ENCODE data around the gene POLR3B. TPM values are rescaled to one million over a fixed set of nuclear protein-coding genes. Genes with fewer than 3 reads are reported as not detected.
"Not testable (repeated sequence)": the region's sequence is repeated elsewhere in the genome, so short reads cannot be mapped to it uniquely, and the experiment has no call there.

Gene POLR3B
- total RNA-seq, 4 donors from 2014 or later, result 5.7 to 7.9 (median 6.4) TPM

DNA sequence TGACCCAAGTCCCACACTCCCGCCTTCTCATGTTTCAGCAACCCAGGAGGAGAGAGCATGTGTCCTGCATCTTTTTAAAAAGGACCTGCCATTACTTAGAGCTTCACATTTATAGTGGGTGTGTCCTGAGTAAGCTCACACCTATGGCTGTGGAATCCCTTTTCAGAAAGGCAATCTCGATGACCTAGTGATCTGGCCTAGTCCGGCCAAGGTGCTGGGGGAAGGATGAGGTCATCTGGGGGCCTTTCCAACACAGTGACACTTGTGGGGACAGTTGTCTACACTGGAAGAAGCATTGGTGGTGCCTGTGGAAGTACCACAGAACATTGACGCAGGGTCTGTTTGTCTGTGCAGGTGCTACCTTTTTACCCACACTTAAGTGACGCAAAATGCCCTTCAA is 46.9 kb upstream of the POLR3B start:
- peaks cover 0 to 60% (median 11%) of the 10 kb centered on the region in 3 donors for H3K4me1 ChIP-seq
- no peaks in the 10 kb centered on the region for H3K27me3 ChIP-seq
- H3K4me3 ChIP-seq, result no peak overlapping the region
- no peak for ATAC-seq
- 80% methylated on average over 4 of the region's 5 CpGs; no CpG with 5 or more reads in 1 of the 2 donors for WGBS, 2 donors (ENCODE audit: low coverage in 1 of 2)
- H3K36me3 ChIP-seq, result peaks cover 0 to 42% of the 10 kb centered on the region in 2 donors
- no peak overlapping the region for H3K27ac ChIP-seq
- H3K9me3 ChIP-seq, result no peaks in the 10 kb centered on the region
- TF ChIP-seq EP300 (IDR thresholded peaks at IDR 0.05) (no peak), POLR2A (IDR thresholded peaks at IDR 0.05) (no peak), POLR2AphosphoS5 (IDR thresholded peaks at IDR 0.05) (no peak)
- TF ChIP-seq, protein P1, sequence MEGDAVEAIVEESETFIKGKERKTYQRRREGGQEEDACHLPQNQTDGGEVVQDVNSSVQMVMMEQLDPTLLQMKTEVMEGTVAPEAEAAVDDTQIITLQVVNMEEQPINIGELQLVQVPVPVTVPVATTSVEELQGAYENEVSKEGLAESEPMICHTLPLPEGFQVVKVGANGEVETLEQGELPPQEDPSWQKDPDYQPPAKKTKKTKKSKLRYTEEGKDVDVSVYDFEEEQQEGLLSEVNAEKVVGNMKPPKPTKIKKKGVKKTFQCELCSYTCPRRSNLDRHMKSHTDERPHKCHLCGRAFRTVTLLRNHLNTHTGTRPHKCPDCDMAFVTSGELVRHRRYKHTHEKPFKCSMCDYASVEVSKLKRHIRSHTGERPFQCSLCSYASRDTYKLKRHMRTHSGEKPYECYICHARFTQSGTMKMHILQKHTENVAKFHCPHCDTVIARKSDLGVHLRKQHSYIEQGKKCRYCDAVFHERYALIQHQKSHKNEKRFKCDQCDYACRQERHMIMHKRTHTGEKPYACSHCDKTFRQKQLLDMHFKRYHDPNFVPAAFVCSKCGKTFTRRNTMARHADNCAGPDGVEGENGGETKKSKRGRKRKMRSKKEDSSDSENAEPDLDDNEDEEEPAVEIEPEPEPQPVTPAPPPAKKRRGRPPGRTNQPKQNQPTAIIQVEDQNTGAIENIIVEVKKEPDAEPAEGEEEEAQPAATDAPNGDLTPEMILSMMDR (IDR thresholded peaks at IDR 0.05), result no peak

DNA sequence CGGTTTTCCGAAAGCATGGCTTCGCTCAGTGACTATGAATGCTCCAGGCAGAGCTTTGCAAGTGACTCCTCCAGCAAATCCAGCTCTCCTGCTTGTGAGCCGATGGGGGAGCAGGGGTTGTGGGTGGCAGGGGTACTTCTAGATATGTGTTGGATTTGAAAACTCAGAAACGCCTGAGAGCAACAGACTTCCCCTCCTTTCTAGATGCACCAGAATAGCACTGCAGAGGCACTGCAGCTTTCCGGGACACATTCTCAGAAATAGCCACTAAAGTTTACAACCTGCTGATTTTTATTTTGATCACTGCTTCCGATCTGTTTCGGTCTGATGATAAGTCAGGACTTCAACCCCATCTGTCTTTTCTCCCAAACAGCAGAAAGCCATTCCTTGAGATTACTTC is 46.4 kb upstream of the POLR3B start:
- 33 to 74% methylated on average over 2 to 3 of the region's 8 CpGs for WGBS, 2 donors (ENCODE audit: low coverage in 1 of 2)
- ATAC-seq, result no peak
- Histone ChIP-seq H3K27ac (no peak overlapping the region), H3K36me3 (peaks cover 0 to 47% of the 10 kb centered on the region in 2 donors), H3K4me1 (peaks cover 0 to 55% (median 11%) of the 10 kb centered on the region in 3 donors), H3K27me3 (no peaks in the 10 kb centered on the region), H3K9me3 (no peaks in the 10 kb centered on the region), H3K4me3 (no peak overlapping the region)
- TF ChIP-seq, protein P1 (IDR thresholded peaks at IDR 0.05), result no peak
- TF ChIP-seq POLR2A (IDR thresholded peaks at IDR 0.05) (no peak), EP300 (IDR thresholded peaks at IDR 0.05) (no peak), POLR2AphosphoS5 (IDR thresholded peaks at IDR 0.05) (no peak)

DNA sequence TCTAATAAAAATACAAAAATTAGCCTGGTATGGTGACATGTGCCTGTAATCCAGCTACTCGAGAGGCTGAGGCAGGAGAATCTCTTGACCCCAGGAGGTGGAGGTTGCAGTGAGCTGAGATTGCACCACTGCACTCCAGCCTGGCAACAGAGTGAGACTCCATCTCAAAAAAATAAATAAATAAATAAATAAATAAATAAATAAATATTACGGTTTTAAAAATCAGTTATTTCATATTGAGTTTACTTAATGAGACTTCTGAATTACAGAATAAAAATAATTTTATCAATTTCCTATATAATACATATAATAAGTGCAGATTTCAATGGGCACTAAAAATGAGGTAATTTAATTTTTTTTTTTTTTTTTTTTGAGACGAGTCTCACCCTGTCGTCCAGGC is 44.1 kb upstream of the POLR3B start:
- Histone ChIP-seq H3K4me1 (peaks cover 0 to 39% (median 0%) of the 10 kb centered on the region in 3 donors), H3K36me3 (peaks cover 2 to 69% of the 10 kb centered on the region in 2 donors)
- not testable (repeated sequence) for ATAC-seq, H3K27ac ChIP-seq, H3K9me3 ChIP-seq, H3K4me3 ChIP-seq, H3K27me3 ChIP-seq
- WGBS, 2 donors (ENCODE audit: low coverage in 1 of 2), result 48 to 62% methylated on average over 1 to 3 of the region's 4 CpGs

DNA sequence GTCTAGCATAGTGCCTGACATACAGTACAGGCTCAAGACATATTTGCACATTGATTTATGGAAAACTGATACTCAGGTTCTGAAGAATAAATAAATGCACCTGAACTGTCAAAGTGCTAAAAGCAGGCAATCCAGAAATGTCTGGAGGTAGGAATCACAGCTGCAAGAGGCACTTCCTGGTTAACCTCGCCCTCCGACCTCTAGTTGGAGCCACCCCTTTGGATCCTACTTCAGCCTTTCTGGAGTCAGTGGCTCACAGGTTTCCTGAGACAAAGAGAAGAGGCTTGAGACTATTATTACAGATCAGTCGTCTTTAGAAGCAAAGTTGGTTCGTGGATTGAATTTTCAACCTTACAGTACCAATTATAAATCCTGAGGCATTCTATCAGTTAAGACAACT is 42.0 kb upstream of the POLR3B start:
- H3K4me1 ChIP-seq, result peaks cover 0 to 18% (median 0%) of the 10 kb centered on the region in 3 donors
- H3K4me3 ChIP-seq, result no peak overlapping the region
- ATAC-seq, result no peak
- no peaks in the 10 kb centered on the region for H3K27me3 ChIP-seq
- no peaks in the 10 kb centered on the region for H3K9me3 ChIP-seq
- H3K36me3 ChIP-seq, result peaks cover 8 to 89% of the 10 kb centered on the region in 2 donors
- TF ChIP-seq EP300 (IDR thresholded peaks at IDR 0.05) (no peak), POLR2AphosphoS5 (IDR thresholded peaks at IDR 0.05) (no peak), POLR2A (IDR thresholded peaks at IDR 0.05) (no peak)
- TF ChIP-seq, protein P1 (IDR thresholded peaks at IDR 0.05), result no peak
- H3K27ac ChIP-seq, result no peak overlapping the region
- WGBS, 2 donors (ENCODE audit: low coverage in 1 of 2), result 84 to 91% methylated on average over 4 of the region's 4 CpGs

DNA sequence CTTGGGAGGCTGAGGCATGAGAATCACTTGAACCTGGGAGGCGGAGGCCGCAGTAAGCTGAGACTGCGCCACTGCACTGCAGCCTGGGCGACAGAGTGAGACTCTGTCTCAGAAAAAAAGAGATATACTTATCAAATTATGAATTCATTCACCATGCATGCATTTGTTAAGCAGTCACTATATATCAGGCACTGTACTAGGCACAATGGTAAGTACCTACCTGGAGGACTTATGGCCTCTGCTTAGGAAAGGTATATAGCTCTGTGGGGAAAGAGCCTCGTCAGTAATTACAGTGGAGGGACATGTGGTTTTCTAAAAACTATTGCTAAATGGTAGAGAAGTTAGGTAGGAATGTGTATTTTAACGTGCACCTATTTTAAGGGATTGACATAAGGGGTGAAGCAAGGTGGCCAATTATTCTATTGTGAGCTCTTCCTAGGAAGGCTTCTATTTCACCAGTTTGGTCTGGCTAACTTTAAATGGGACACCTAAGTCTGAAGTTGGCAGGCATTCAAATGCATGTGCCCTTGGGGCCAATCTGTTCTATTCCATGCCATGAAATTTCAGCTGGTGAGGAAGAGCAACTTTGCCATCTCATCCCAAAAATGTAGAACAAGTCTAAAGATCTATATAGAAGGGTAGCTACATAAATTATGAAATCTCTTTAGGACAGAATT is 40.0 kb upstream of the POLR3B start:
- Histone ChIP-seq H3K27me3 (no peaks in the 10 kb centered on the region), H3K36me3 (peaks cover 14 to 95% of the 10 kb centered on the region in 2 donors), H3K4me1 (peaks cover 0 to 6% (median 0%) of the 10 kb centered on the region in 3 donors), H3K9me3 (no peaks in the 10 kb centered on the region), H3K27ac (no peak overlapping the region), H3K4me3 (no peak overlapping the region)
- TF ChIP-seq POLR2A (IDR thresholded peaks at IDR 0.05) (no peak), POLR2AphosphoS5 (IDR thresholded peaks at IDR 0.05) (no peak), EP300 (IDR thresholded peaks at IDR 0.05) (no peak)
- TF ChIP-seq, protein P1 (IDR thresholded peaks at IDR 0.05), result no peak
- WGBS, 2 donors (ENCODE audit: low coverage in 1 of 2), result 57 to 91% methylated on average over 2 to 6 of the region's 6 CpGs
- no peak for ATAC-seq
